ENCODE data around the gene TUBA4A. TPM values are rescaled to one million over a fixed set of nuclear protein-coding genes. Genes with fewer than 3 reads are reported as not detected.

TUBA4A gene
- total RNA-seq, 1 donor from 2014 or later = 18.0 TPM

- H3K9ac ChIP-seq (ENCODE audit: low read length) = no peak overlapping the region
- no peaks in the 10 kb centered on the region for H4K20me1 ChIP-seq (ENCODE audit: insufficient read depth, low read length)
- Mint-ChIP-seq H3K27me3 (ENCODE audit: low read depth, unreplicated experiment) (no peaks in the 10 kb centered on the region), H3K4me3 (ENCODE audit: unreplicated experiment) (no peak overlapping the region), H3K9me3 (ENCODE audit: unreplicated experiment) (no peaks in the 10 kb centered on the region), H3K27ac (ENCODE audit: unreplicated experiment) (no peak overlapping the region), H3K36me3 (ENCODE audit: low read depth, unreplicated experiment) (peaks cover 15% of the 10 kb centered on the region), H3K4me1 (ENCODE audit: low read depth, unreplicated experiment) (peaks cover 22% of the 10 kb centered on the region)
- H3K4me2 ChIP-seq (ENCODE audit: low read length) = peak overlapping the region; percentile 19
- no peaks in the 10 kb centered on the region for H3K79me2 ChIP-seq (ENCODE audit: insufficient read depth, low read length)
- H3K9me3 ChIP-seq (ENCODE audit: insufficient read depth, low read depth, low read length) = no peaks in the 10 kb centered on the region
- DNase-seq (ENCODE audit: low read depth) (peak; percentile 30), FAIRE-seq (no peak)
- no peak for TF ChIP-seq EZH2 (IDR thresholded peaks at IDR 0.05; ENCODE audit: insufficient read depth, low read length)
- TF ChIP-seq CTCF (IDR thresholded peaks at IDR 0.05; ENCODE audit: insufficient read depth, low read depth, low read length) = no peak
- peaks cover 21% of the 10 kb centered on the region for H3K4me1 ChIP-seq (ENCODE audit: insufficient read depth, low read length)
- no peak overlapping the region for H2AFZ ChIP-seq (ENCODE audit: low read depth, low read length)
- no peaks in the 10 kb centered on the region for H3K27me3 ChIP-seq (ENCODE audit: insufficient read depth, low read length)
- H3K27ac ChIP-seq (ENCODE audit: low read depth, low read length) = no peak overlapping the region
- H3K4me3 ChIP-seq (ENCODE audit: insufficient read depth, low read depth, low read length) = no peak overlapping the region
- H3K36me3 ChIP-seq (ENCODE audit: insufficient read depth, low read length) = peaks cover 2% of the 10 kb centered on the region
Measured at GRCh38 chr2:219285894-219286425, 32.2 kb upstream of the TUBA4A start.

- no peak for FAIRE-seq
- H3K27me3 ChIP-seq (ENCODE audit: insufficient read depth, low read length) = no peaks in the 10 kb centered on the region
- no peaks in the 10 kb centered on the region for H4K20me1 ChIP-seq (ENCODE audit: insufficient read depth, low read length)
- Mint-ChIP-seq H3K4me1 (ENCODE audit: low read depth, unreplicated experiment) (peaks cover 28% of the 10 kb centered on the region), H3K36me3 (ENCODE audit: low read depth, unreplicated experiment) (peaks cover 15% of the 10 kb centered on the region), H3K27ac (ENCODE audit: unreplicated experiment) (no peak overlapping the region), H3K4me3 (ENCODE audit: unreplicated experiment) (no peak overlapping the region), H3K9me3 (ENCODE audit: unreplicated experiment) (no peaks in the 10 kb centered on the region), H3K27me3 (ENCODE audit: low read depth, unreplicated experiment) (no peaks in the 10 kb centered on the region)
- no peak for TF ChIP-seq CTCF (IDR thresholded peaks at IDR 0.05; ENCODE audit: insufficient read depth, low read depth, low read length)
- TF ChIP-seq EZH2 (IDR thresholded peaks at IDR 0.05; ENCODE audit: insufficient read depth, low read length) = no peak
- no peaks in the 10 kb centered on the region for H3K9me3 ChIP-seq (ENCODE audit: insufficient read depth, low read depth, low read length)
- peaks cover 23% of the 10 kb centered on the region for H3K4me1 ChIP-seq (ENCODE audit: insufficient read depth, low read length)
- H3K27ac ChIP-seq (ENCODE audit: low read depth, low read length) = no peak overlapping the region
- H3K36me3 ChIP-seq (ENCODE audit: insufficient read depth, low read length) = peaks cover 2% of the 10 kb centered on the region
- no peak overlapping the region for H3K4me2 ChIP-seq (ENCODE audit: low read length)
- no peak overlapping the region for H2AFZ ChIP-seq (ENCODE audit: low read depth, low read length)
- H3K9ac ChIP-seq (ENCODE audit: low read length) = no peak overlapping the region
- peaks cover 5% of the 10 kb centered on the region for H3K79me2 ChIP-seq (ENCODE audit: insufficient read depth, low read length)
- DNase-seq (ENCODE audit: low read depth) = no peak
- no peak overlapping the region for H3K4me3 ChIP-seq (ENCODE audit: insufficient read depth, low read depth, low read length)
Measured at GRCh38 chr2:219285373-219285735, 31.6 kb upstream of the TUBA4A start.

- Histone ChIP-seq H3K9me3 (ENCODE audit: insufficient read depth, low read depth, low read length) (no peaks in the 10 kb centered on the region), H3K79me2 (ENCODE audit: insufficient read depth, low read length) (peaks cover 11% of the 10 kb centered on the region), H3K27me3 (ENCODE audit: insufficient read depth, low read length) (no peaks in the 10 kb centered on the region), H3K4me3 (ENCODE audit: insufficient read depth, low read depth, low read length) (no peak overlapping the region), H2AFZ (ENCODE audit: low read depth, low read length) (no peak overlapping the region), H4K20me1 (ENCODE audit: insufficient read depth, low read length) (peaks cover 4% of the 10 kb centered on the region), H3K27ac (ENCODE audit: low read depth, low read length) (no peak overlapping the region), H3K4me1 (ENCODE audit: insufficient read depth, low read length) (peaks cover 27% of the 10 kb centered on the region), H3K9ac (ENCODE audit: low read length) (no peak overlapping the region), H3K36me3 (ENCODE audit: insufficient read depth, low read length) (peaks cover 2% of the 10 kb centered on the region), H3K4me2 (ENCODE audit: low read length) (no peak overlapping the region)
- no peaks in the 10 kb centered on the region for H3K9me3 Mint-ChIP-seq (ENCODE audit: unreplicated experiment)
- no peak overlapping the region for H3K27ac Mint-ChIP-seq (ENCODE audit: unreplicated experiment)
- FAIRE-seq (no peak), DNase-seq (ENCODE audit: low read depth) (no peak)
- no peak for TF ChIP-seq CTCF (IDR thresholded peaks at IDR 0.05; ENCODE audit: insufficient read depth, low read depth, low read length)
- TF ChIP-seq EZH2 (IDR thresholded peaks at IDR 0.05; ENCODE audit: insufficient read depth, low read length) = no peak
- no peaks in the 10 kb centered on the region for H3K27me3 Mint-ChIP-seq (ENCODE audit: low read depth, unreplicated experiment)
- H3K4me3 Mint-ChIP-seq (ENCODE audit: unreplicated experiment) = no peak overlapping the region
- peaks cover 17% of the 10 kb centered on the region for H3K36me3 Mint-ChIP-seq (ENCODE audit: low read depth, unreplicated experiment)
- peaks cover 34% of the 10 kb centered on the region for H3K4me1 Mint-ChIP-seq (ENCODE audit: low read depth, unreplicated experiment)
Measured at GRCh38 chr2:219284501-219285372, 31.0 kb upstream of the TUBA4A start.

All from astrocyte (in vitro differentiated cells and primary cell).